Activated CD4-positive, alpha-beta memory T cell treated with anti-CD3 and anti-CD28 coated beads for 36 hours (primary cell): ENCODE results near the gene PPP2R5A. TPM values are rescaled to one million over a fixed set of nuclear protein-coding genes. Genes with fewer than 3 reads are reported as not detected.
"Not testable (repeated sequence)": the region's sequence is repeated elsewhere in the genome, so short reads cannot be mapped to it uniquely, and the experiment has no call there.

Source experiments
- CTCF ChIA-PET: fragments of 350-600 bp; sonication (Branson Sonifier 250); formaldehyde crosslinking; loops from one replicate; lab custom pipeline; 2021; ENCODE audit warnings: antibody characterized with exemption, inconsistent platforms; lab: Charles Lee
- POLR2A ChIA-PET: fragments of 350-600 bp; sonication (Branson Sonifier 250); formaldehyde crosslinking; loops from one replicate; lab custom pipeline; 2021; ENCODE audit warnings: antibody characterized with exemption; lab: Charles Lee
- DNase-seq: peaks from one replicate; pipeline ENCODE4 v3.0.0-alpha.2; 2020
- H3K27ac Mint-ChIP-seq: one replicate; pipeline ENCODE4 v1.8.0; 2021; ENCODE audit warnings: mixed read lengths
- H3K27me3 Mint-ChIP-seq: one replicate; pipeline ENCODE4 v1.8.0; 2021; ENCODE audit warnings: mixed read lengths
- H3K36me3 Mint-ChIP-seq: one replicate; pipeline ENCODE4 v1.8.0; 2021; ENCODE audit warnings: mixed read lengths
- H3K4me1 Mint-ChIP-seq: one replicate; pipeline ENCODE4 v1.8.0; 2021; ENCODE audit warnings: low read depth, mixed read lengths
- H3K4me3 Mint-ChIP-seq: one replicate; pipeline ENCODE4 v1.8.0; 2021; ENCODE audit warnings: mild to moderate bottlenecking, mixed read lengths
- H3K9me3 Mint-ChIP-seq: one replicate; pipeline ENCODE4 v1.8.0; 2021; ENCODE audit warnings: mixed read lengths
- intact Hi-C: fragments of 100-400 bp; cut with micrococcal nuclease; formaldehyde crosslinking; loops from one replicate; pipeline ENCODE4 v1.15.1; 2023
- total RNA-seq, 2 experiments: library from RNA; stranded (reverse); gene quantifications; one replicate each; pipeline ENCODE4 v1.2.3, GENCODE V29; 2021

Gene PPP2R5A
- total RNA-seq, 2 experiments from 2014 or later = 38.6 to 40.4 TPM

DNA sequence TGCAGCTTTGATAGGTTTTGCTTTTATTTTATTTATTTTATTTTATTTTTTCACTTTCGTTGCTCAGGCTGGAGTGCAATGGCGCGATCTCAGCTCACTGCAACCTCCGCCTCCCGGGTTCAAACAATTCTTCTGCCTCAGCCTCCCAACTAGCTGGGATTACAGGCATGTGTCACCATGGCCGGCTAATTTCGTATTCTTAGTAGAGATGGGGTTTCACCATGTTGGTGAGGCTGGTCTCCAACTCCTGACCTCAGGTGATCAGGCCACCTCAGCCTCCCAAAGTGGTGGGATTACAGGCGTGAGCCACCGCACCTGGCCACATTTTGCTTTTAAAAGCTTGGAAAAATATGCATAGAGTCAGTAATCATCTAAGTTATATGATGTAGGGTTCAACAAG lies 2.8 kb downstream of the PPP2R5A start:
- POLR2A ChIA-PET, H3K27me3 Mint-ChIP-seq, H3K9me3 Mint-ChIP-seq, H3K36me3 Mint-ChIP-seq, DNase-seq: not testable (repeated sequence)
- peak overlapping the region; percentile 72 for H3K4me3 Mint-ChIP-seq
- H3K27ac Mint-ChIP-seq = peak overlapping the region; percentile 64
- intact Hi-C loops = loop anchor here (5.0 to 10.0 kb wide), 3 partner anchors 123 to 456 kb away; partner anchors contain the start of gene LPGAT1
- H3K4me1 Mint-ChIP-seq = peaks cover 59% of the 10 kb centered on the region
- CTCF ChIA-PET = interaction anchor here (1.3 to 3.4 kb wide), 3 partner anchors 80 to 253 kb away, joined by 5 to 21 read pairs (median 6); partner anchors contain the start of genes DTL and INTS7

DNA sequence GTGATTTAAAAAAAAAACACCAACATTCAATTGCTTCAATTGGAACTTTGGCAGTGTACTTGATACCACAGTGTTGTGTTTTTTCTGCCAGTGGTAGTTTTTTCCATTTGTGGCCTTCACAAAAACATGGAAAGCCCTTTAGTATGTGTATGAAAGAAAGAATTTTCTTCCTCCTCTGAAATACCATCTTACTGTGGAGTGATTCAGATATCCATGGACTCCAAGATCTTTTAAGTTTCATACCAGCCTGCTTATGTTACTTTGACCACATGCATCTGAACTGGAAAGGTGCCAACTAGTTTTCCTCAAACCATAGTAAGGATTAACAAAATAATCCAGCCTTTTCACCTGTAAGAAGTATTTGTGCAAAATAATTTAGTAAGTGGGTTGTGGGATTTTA lies 3.4 kb downstream of the PPP2R5A start:
- Mint-ChIP-seq H3K27ac (no peak overlapping the region), H3K27me3 (no peaks in the 10 kb centered on the region), H3K9me3 (no peaks in the 10 kb centered on the region), H3K4me1 (peaks cover 61% of the 10 kb centered on the region), H3K36me3 (peaks cover 7% of the 10 kb centered on the region), H3K4me3 (peak overlapping the region; percentile 72)
- intact Hi-C loops = loop anchor here (5.0 to 10.0 kb wide), 3 partner anchors 124 to 456 kb away; partner anchors contain the start of gene LPGAT1
- ChIA-PET CTCF (interaction anchor here (1.3 to 3.4 kb wide), 2 partner anchors 80 to 254 kb away, joined by 5 to 21 read pairs; partner anchors contain the start of genes DTL and INTS7), POLR2A (no interaction called here)
- no peak for DNase-seq

GRCh38 chr1:212289262-212290077 lies 4.3 kb downstream of the PPP2R5A start:
- H3K27me3 Mint-ChIP-seq = no peaks in the 10 kb centered on the region
- DNase-seq = no peak
- H3K9me3 Mint-ChIP-seq = no peaks in the 10 kb centered on the region
- POLR2A ChIA-PET = no interaction called here
- peaks cover 7% of the 10 kb centered on the region for H3K36me3 Mint-ChIP-seq
- intact Hi-C loops = loop anchor here (2.0 to 10.0 kb wide), 6 partner anchors 125 to 457 kb away; partner anchors contain the start of gene LPGAT1
- H3K4me1 Mint-ChIP-seq = peaks cover 60% of the 10 kb centered on the region
- H3K4me3 Mint-ChIP-seq = peak overlapping the region; percentile 41
- CTCF ChIA-PET = no interaction called here
- no peak overlapping the region for H3K27ac Mint-ChIP-seq

- intact Hi-C loops = loop anchor here (2.0 to 5.0 kb wide), 3 partner anchors 167 to 228 kb away; no protein-coding TSS in a partner anchor
- Mint-ChIP-seq H3K27ac (no peak overlapping the region), H3K27me3 (no peaks in the 10 kb centered on the region), H3K4me3 (no peak overlapping the region), H3K4me1 (peaks cover 72% of the 10 kb centered on the region), H3K36me3 (peaks cover 2% of the 10 kb centered on the region), H3K9me3 (no peaks in the 10 kb centered on the region)
- ChIA-PET CTCF (interaction anchor here (1.0 to 2.2 kb wide), 5 partner anchors 77 to 610 kb away, joined by 3 to 22 read pairs (median 7); partner anchors contain the start of genes DTL and INTS7), POLR2A (interaction anchor here (0.6 to 0.8 kb wide), 2 partner anchors 77 to 699 kb away, joined by 3 read pairs; no protein-coding TSS in a partner anchor)
- no peak for DNase-seq
These were observed 5.4 kb downstream of the PPP2R5A start for GRCh38 chr1:212290608-212291007.

- Mint-ChIP-seq H3K36me3 (peaks cover 2% of the 10 kb centered on the region), H3K4me1 (peaks cover 81% of the 10 kb centered on the region)
These were observed 6.4 kb downstream of the PPP2R5A start for GRCh38 chr1:212291505-212292134.

GRCh38 chr1:212292250-212293105 lies 7.3 kb downstream of the PPP2R5A start:
- POLR2A ChIA-PET = no interaction called here
- CTCF ChIA-PET = interaction anchor here (0.7 to 2.2 kb wide), 7 partner anchors 63 to 257 kb away, joined by 3 to 7 read pairs (median 3); partner anchors contain the start of genes DTL and INTS7
- DNase-seq = no peak
- Mint-ChIP-seq H3K4me1 (peaks cover 84% of the 10 kb centered on the region), H3K27ac (peak overlapping the region; percentile 47), H3K9me3 (no peaks in the 10 kb centered on the region), H3K27me3 (no peaks in the 10 kb centered on the region), H3K4me3 (no peak overlapping the region), H3K36me3 (peaks cover 2% of the 10 kb centered on the region)
- intact Hi-C loops = loop anchor here (5.0 kb wide), 1 partner anchor 165 kb away; no protein-coding TSS in a partner anchor

More at GRCh38 chr1:212291505-212292134, 6.4 kb downstream of the PPP2R5A start:
- no peak for DNase-seq
- no peak overlapping the region for H3K4me3 Mint-ChIP-seq
- H3K27me3 Mint-ChIP-seq = no peaks in the 10 kb centered on the region
- H3K9me3 Mint-ChIP-seq = no peaks in the 10 kb centered on the region
- H3K27ac Mint-ChIP-seq = peak overlapping the region; percentile 47
- ChIA-PET CTCF (interaction anchor here (0.9 to 2.2 kb wide), 7 partner anchors 76 to 611 kb away, joined by 3 to 22 read pairs (median 7); partner anchors contain the start of genes DTL and INTS7), POLR2A (interaction anchor here (0.6 to 0.8 kb wide), 2 partner anchors 76 to 698 kb away, joined by 3 read pairs; no protein-coding TSS in a partner anchor)
- intact Hi-C loops = loop anchor here (2.0 to 5.0 kb wide), 3 partner anchors 166 to 229 kb away; no protein-coding TSS in a partner anchor

- H3K9me3 Mint-ChIP-seq = no peaks in the 10 kb centered on the region
- ChIA-PET POLR2A (no interaction called here), CTCF (interaction anchor here (0.9 to 1.0 kb wide), 3 partner anchors 22 to 230 kb away, joined by 3 read pairs; no protein-coding TSS in a partner anchor)
- intact Hi-C loops = loop anchor here (5.0 kb wide), 1 partner anchor 164 kb away; no protein-coding TSS in a partner anchor
- H3K4me1 Mint-ChIP-seq = peaks cover 80% of the 10 kb centered on the region
- H3K27me3 Mint-ChIP-seq = no peaks in the 10 kb centered on the region
- no peak overlapping the region for H3K4me3 Mint-ChIP-seq
- H3K27ac Mint-ChIP-seq = no peak overlapping the region
- no peak for DNase-seq
- no peaks in the 10 kb centered on the region for H3K36me3 Mint-ChIP-seq
These were observed 8.4 kb downstream of the PPP2R5A start for GRCh38 chr1:212293579-212293978.

GRCh38 chr1:212294983-212295382 lies 9.8 kb downstream of the PPP2R5A start:
- Mint-ChIP-seq H3K36me3 (peaks cover 2% of the 10 kb centered on the region), H3K4me3 (no peak overlapping the region), H3K4me1 (peaks cover 77% of the 10 kb centered on the region), H3K27ac (no peak overlapping the region), H3K9me3 (no peaks in the 10 kb centered on the region), H3K27me3 (no peaks in the 10 kb centered on the region)
- DNase-seq = no peak
- intact Hi-C loops = loop anchor here (1.0 to 5.0 kb wide), 5 partner anchors 8 to 162 kb away; no protein-coding TSS in a partner anchor
- POLR2A ChIA-PET = interaction anchor here (1.5 to 1.7 kb wide), 2 partner anchors 9 to 17 kb away, joined by 6 to 10 read pairs; partner anchors contain the start of gene PPP2R5A
- CTCF ChIA-PET = interaction anchor here (0.7 to 1.5 kb wide), 4 partner anchors 8 to 161 kb away, joined by 3 to 5 read pairs (median 4); no protein-coding TSS in a partner anchor

DNA sequence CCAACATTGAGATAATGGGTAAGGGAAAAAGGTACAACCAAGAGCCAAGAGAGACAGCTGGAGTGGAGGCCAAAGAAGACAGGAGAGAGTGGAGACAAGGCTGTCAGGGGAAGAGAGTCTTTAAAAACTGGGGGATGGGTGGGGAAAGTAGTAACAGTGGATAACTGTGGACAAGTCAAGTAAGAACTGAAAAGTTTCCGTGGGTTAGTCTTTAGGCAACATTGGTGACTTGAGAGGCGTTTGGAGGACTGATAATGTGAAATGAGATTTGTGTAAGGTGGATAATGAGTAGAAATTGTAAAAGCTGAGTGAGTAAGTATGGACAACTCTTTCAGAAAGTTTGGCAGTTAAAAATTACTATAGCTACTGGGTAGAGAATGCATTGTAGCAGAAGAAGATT lies 10.4 kb downstream of the PPP2R5A start:
- Mint-ChIP-seq H3K9me3 (no peaks in the 10 kb centered on the region), H3K4me3 (no peak overlapping the region), H3K27me3 (no peaks in the 10 kb centered on the region), H3K36me3 (peaks cover 2% of the 10 kb centered on the region), H3K27ac (no peak overlapping the region), H3K4me1 (peaks cover 74% of the 10 kb centered on the region)
- ChIA-PET POLR2A (interaction anchor here (1.5 to 1.7 kb wide), 2 partner anchors 9 to 16 kb away, joined by 6 to 10 read pairs; partner anchors contain the start of gene PPP2R5A), CTCF (interaction anchor here (0.9 to 1.5 kb wide), 4 partner anchors 9 to 162 kb away, joined by 3 to 5 read pairs (median 4); no protein-coding TSS in a partner anchor)
- intact Hi-C loops = loop anchor here (1.0 to 2.0 kb wide), 4 partner anchors 8 to 77 kb away; no protein-coding TSS in a partner anchor
- DNase-seq = no peak

GRCh38 chr1:212297338-212297737 lies 12.1 kb downstream of the PPP2R5A start:
- CTCF ChIA-PET = interaction anchor here (0.6 kb wide), 1 partner anchor 38 kb away, joined by 3 read pairs; no protein-coding TSS in a partner anchor
- peaks cover 67% of the 10 kb centered on the region for H3K4me1 Mint-ChIP-seq
- intact Hi-C loops = no loop called here

More at GRCh38 chr1:212297338-212297737, 12.1 kb downstream of the PPP2R5A start:
- no peak overlapping the region for H3K27ac Mint-ChIP-seq
- no peak for DNase-seq
- no peaks in the 10 kb centered on the region for H3K9me3 Mint-ChIP-seq
- POLR2A ChIA-PET = no interaction called here
- H3K36me3 Mint-ChIP-seq = peaks cover 2% of the 10 kb centered on the region
- H3K4me3 Mint-ChIP-seq = no peak overlapping the region
- no peaks in the 10 kb centered on the region for H3K27me3 Mint-ChIP-seq
